Fibroblast of skin of scalp (primary cell): ENCODE data around the gene NCOA5.
A peak's percentile ranks its signal among the peaks of the same experiment; 100 is the strongest.

Source experiments
- DNase-seq: peaks from one replicate; pipeline ENCODE4 v3.0.0-alpha.2; 2013

The NCOA5 gene

DNA sequence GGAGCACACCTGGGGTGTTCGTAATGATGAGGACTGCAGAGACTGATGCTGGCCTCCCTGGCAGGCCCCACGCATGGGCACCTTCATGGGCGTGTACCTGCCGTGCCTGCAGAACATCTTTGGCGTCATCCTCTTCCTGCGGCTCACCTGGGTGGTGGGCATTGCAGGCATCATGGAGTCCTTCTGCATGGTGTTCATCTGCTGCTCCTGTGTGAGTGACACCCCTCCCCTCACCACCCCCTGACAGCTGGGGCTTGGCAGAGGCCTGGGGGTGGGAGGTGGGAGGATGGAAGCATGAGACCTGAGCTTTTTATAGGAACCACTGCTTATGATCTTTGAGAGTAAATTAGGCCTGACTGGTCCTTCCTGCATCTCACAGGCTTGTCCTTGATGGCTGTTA, 54.0 kb downstream of the NCOA5 start:
- no peak for DNase-seq

DNA sequence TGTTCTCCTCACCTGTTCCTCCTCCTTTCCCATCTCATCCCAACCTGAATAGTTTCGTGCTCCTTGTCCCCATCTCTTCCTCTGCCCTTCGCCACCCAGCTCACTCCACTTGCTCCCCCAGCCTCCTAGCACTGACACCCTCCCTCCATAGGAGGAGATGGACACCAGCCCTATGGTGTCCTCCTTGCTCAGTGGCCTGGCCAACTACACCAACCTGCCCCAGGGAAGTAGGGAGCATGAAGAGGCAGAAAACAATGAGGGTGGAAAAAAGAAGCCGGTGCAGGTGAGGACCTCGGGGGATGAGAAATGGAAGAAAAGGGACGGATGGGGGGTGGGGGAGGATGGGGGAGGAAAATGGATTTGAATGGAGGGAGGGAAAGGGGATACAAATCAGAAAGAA, 54.5 kb downstream of the NCOA5 start:
- no peak for DNase-seq

- DNase-seq = no peak
Observed at GRCh38 chr20:46034039-46034438, 55.7 kb downstream of the NCOA5 start.

GRCh38 chr20:46031701-46032254, 58.0 kb downstream of the NCOA5 start:
- no peak for DNase-seq

GRCh38 chr20:46031014-46031569, 58.7 kb downstream of the NCOA5 start:
- DNase-seq = no peak

DNA sequence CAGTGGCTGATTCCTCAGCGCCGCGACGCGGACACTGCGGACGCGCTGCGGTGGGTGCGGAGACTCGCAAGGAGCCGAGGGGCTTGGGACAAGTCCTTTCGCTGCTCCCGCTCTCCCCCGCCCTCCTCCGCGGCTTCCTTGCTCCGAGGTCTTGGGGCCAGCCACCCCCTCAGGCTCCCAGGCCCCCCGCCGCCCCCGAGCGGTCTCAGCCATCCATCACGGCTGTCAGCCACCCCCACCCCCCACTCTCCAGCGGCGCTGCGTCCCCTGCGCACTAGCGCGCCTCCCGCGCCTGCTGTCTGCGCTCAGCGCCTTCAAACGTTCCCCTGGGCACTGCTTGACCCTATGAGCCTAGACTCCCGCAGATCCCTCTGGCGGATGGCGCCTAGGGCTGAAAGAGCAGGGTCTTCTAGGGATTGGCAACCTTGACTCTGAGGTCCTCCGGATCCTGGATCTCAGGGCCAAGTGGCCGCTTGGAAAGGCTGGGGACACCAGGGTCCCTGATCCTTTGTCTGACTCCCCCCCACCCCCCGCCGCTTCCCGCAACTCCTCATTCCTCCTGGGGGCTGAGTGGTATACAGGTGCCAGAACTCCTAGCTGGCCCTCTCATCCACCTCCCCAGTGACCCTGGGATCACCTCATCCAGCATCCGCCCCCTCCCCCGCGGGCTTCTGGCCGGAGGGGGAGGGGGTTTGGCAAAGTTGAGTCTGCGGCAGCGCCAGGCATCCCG, 59.3 kb downstream of the NCOA5 start:
- no peak for DNase-seq

DNA sequence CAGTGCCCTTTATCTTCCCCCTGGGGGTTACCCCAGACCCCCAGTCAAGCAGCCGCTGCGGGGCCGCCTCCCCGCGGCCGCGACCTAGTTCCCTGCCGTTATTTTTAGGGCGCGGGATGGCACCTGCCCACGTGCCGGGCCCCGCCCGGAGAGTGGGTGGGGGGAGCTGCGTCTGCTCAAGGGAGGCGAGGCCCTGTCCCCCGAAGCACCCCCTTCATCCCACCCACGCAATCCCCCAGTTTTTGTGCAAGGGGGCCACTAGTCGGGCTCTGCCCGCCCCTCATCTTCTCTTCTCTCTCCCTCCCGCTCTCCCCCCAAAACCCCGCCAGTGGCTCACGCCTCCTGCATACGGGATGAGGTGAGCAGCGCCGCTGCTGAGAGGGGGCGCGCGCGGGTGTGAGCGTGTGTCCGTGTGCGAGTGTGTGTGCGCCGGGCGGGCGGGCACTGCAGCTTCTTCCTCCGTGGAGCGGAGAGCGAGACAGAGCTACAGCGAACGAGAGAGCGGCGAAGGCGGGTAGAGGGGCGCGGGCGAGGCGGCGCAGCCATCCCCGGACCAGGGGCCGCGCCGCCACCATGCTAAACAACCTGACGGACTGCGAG, 60.9 kb downstream of the NCOA5 start, which contains the start of gene SLC12A5:
TSS of gene SLC12A5 (plus strand) at position 444 of the 600 bp plus-strand sequence. CDS start at position 574, 130 bp downstream.
- no peak for DNase-seq

DNA sequence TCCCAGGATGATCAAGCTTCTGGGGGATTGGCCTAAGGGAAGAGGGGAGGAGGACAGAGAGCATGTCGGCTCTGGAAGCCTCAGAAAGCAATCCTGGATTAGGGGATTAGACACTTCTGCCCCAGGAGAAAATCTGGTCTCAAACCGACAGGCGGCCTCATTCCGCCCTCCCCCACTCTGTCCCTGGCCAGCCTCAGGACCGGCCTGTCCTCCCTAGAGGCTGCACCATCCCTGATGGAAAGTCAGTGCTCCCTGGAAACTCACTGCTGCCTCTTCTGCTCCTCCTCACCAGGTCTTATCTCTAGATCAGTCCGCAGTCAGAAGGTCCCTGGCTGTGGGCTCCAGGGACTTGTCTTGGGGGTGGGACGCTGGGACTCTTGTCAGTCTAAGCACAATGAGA, 61.7 kb downstream of the NCOA5 start:
- no peak for DNase-seq

DNA sequence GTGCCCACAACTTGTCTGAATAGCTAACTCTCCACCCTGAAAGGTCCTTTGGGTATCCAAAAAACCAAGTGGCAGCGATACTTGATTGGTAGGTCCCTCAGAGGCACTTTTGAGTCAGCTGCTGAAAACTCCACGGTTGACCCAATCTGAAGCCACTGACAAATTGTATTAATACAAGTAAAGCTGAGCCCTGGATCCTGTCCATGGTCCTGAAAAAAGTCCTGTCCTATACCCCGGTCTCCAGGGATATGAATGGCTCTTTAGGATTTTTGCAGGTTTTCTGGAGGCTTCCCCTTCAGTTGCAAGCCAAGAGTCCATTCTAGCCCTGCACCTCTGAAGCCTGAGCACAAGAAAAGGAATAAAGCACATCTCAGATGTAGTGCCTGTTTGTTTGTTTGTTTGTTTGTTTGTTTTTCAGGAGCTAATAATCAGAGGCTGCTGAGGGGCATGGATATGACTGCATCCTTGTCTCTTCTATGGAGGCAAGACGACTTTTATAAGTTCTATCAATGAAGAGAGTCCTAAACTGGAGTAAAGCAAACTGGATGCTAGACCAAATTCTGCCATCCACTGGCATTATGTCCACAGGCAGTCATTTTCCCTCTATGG, 62.4 kb downstream of the NCOA5 start:
- DNase-seq = peak; percentile 71

GRCh38 chr20:46025376-46025783, 64.4 kb downstream of the NCOA5 start:
- DNase-seq = no peak

GRCh38 chr20:46023999-46024398, 65.8 kb downstream of the NCOA5 start:
- no peak for DNase-seq

DNA sequence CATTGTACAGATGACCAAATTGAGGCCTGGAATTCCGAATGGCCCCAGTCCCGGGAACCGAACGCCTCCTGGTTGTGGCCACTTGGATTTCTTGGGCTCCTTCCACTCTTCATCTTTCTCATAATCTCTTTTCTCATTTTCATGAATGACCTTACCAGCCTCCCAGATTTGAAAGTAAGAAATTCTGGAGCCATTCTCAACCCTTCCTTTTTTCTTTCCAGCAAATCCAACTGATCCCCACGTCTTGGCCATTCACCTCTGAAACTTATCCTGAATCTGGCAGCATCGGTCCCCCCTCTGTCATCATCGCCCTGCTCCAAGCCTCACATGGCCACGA, 66.6 kb downstream of the NCOA5 start:
- no peak for DNase-seq

DNA sequence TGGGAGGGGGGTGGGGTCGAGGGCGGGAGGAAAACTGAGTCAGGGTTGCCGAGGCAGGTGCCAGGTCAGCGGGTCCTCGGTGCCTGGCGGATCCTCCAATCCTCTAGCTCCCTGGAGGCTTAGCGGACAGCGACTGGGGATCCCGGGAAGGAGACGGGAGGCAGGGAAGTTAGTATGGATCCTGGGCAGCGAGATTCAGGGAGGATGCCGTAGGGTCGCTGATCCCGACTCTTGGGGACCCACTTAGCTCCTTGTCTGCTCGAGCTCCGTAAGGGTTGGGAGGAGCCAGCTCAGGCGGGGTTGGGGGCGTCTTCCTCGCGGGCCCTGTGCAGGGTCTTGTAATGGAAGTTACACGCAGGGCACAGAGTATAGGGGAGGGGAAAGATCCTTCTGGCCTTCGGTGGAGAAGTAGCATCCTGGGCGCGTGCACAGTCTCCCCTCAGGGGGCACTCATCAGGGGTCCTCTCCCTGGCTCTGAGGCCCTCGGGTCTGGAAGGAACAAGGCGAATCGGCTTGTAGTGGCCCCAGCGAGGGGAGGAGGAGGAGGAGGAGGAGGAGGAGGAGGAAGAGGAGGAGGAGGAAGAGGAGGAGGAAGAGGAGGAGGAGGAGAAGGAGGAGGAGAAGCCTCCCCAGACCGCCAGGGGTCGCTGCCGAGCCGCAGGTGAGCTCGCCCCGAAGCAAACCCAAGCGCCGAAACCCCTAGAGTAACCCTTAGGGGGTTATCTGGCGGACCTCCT, 67.2 kb downstream of the NCOA5 start:
- peak; percentile 19 for DNase-seq

GRCh38 chr20:46021361-46022359, 68.1 kb downstream of the NCOA5 start:
- DNase-seq = peak; percentile 13

GRCh38 chr20:46020555-46020954, 69.2 kb downstream of the NCOA5 start:
- no peak for DNase-seq

- DNase-seq = no peak
Observed at GRCh38 chr20:46018611-46019010, 71.2 kb downstream of the NCOA5 start.

GRCh38 chr20:46018112-46018511, 71.7 kb downstream of the NCOA5 start:
- no peak for DNase-seq

GRCh38 chr20:46017272-46017671, 72.5 kb downstream of the NCOA5 start:
- no peak for DNase-seq

GRCh38 chr20:46014517-46015396, 75.0 kb downstream of the NCOA5 start:
- no peak for DNase-seq

- peak; percentile 26 for DNase-seq
Observed at GRCh38 chr20:46013829-46014516, 75.8 kb downstream of the NCOA5 start.
